HepG2 (cell line): Measurements from ENCODE around the gene PANK4. TPM values are rescaled to one million over a fixed set of nuclear protein-coding genes. Genes with fewer than 3 reads are reported as not detected.

ENCODE experiments used
- AHDC1 ChIP-seq: sonication (generic); formaldehyde crosslinking; IDR thresholded peaks from 2 replicates; pipeline ENCODE4 v1.5.1; 2020; ENCODE audit warnings: mild to moderate bottlenecking, missing genetic modification reagents, borderline replicate concordance
- DNMT1 ChIP-seq: sonication (generic); formaldehyde crosslinking; IDR thresholded peaks from 2 replicates; pipeline ENCODE4 v1.5.1; 2020; ENCODE audit warnings: mild to moderate bottlenecking, missing genetic modification reagents
- HMG20A ChIP-seq: IDR thresholded peaks from 2 replicates; pipeline ENCODE4 v1.6.1; 2016; ENCODE audit warnings: borderline replicate concordance
- KAT7 ChIP-seq: IDR thresholded peaks from 2 replicates; pipeline ENCODE4 v1.6.1; 2018; ENCODE audit warnings: borderline replicate concordance, missing compliant biosample characterization
- KLF13 ChIP-seq: sonication (generic); formaldehyde crosslinking; IDR thresholded peaks from 2 replicates; pipeline ENCODE4 v1.4.0; 2020; ENCODE audit warnings: mild to moderate bottlenecking, missing genetic modification reagents
- RAD51 ChIP-seq: fragments of 450-650 bp; IDR thresholded peaks from 2 replicates; pipeline ENCODE4 v1.6.1; 2016; ENCODE audit warnings: borderline replicate concordance
- RERE ChIP-seq: IDR thresholded peaks from 2 replicates; pipeline ENCODE4 v1.6.1; 2016; ENCODE audit warnings: low read depth, missing genetic modification reagents, missing compliant biosample characterization
- RORA ChIP-seq: sonication (generic); formaldehyde crosslinking; IDR thresholded peaks from 2 replicates; pipeline ENCODE4 v1.5.0; 2020; ENCODE audit warnings: mild to moderate bottlenecking, missing genetic modification reagents, moderate library complexity
- SNAPC4 ChIP-seq: sonication (generic); formaldehyde crosslinking; IDR thresholded peaks from 2 replicates; pipeline ENCODE4 v1.4.0; 2020; ENCODE audit warnings: mild to moderate bottlenecking, missing genetic modification reagents
- SOX13 ChIP-seq, 3 experiments: fragments of 450-650 bp in 1 of 3; sonication (generic) in 1 of 3; formaldehyde crosslinking in 1 of 3; IDR thresholded peaks in 2 of 3; conservative IDR thresholded peaks in 1 of 3; 2 replicates each; pipeline versions ENCODE4 v1.5.0 to v1.6.1; 2016 to 2020; ENCODE audit warnings: antibody characterized with exemption in 1 of 3, mild to moderate bottlenecking in 1 of 3, missing compliant biosample characterization in 1 of 3, missing genetic modification reagents in 1 of 3, moderate library complexity in 1 of 3
- ZEB1 ChIP-seq: IDR thresholded peaks from 2 replicates; pipeline ENCODE4 v1.6.1; 2012; ENCODE audit warnings: mild to moderate bottlenecking, low read depth, inconsistent platforms; ENCODE audit not compliant: insufficient replicate concordance
- ZFY ChIP-seq: sonication (generic); formaldehyde crosslinking; IDR thresholded peaks from 2 replicates; pipeline ENCODE4 v1.4.0; 2020; ENCODE audit warnings: missing genetic modification reagents
- ZNF205 ChIP-seq: IDR thresholded peaks from 2 replicates; pipeline ENCODE4 v1.6.1; 2018; ENCODE audit warnings: missing biosample characterization, missing genetic modification reagents
- polyA plus RNA-seq, 8 experiments: library from polyadenylated mRNA; depleted of rRNA in 3 of 8; stranded (reverse) in 7 of 8; unstranded in 1 of 8; fragments of >200 nt; fragmentation: Illumina TruSeq in 4 of 8; extraction: Trizol in 4 of 8; gene quantifications; 2 replicates each; pipeline versions ENCODE4 v1.2.1 to v1.2.3, GENCODE V29; 2011 to 2016; ENCODE audit warnings: low read depth in 4 of 8, missing spikeins in 1 of 8, mixed read lengths in 1 of 8; ENCODE audit not compliant: insufficient read depth in 1 of 8
- total RNA-seq, 5 experiments: library from RNA; depleted of rRNA; stranded (reverse); fragments of >200 nt; fragmentation: Illumina TruSeq; extraction: Trizol; gene quantifications; 2 replicates each; pipeline ENCODE4 v1.2.3, GENCODE V29; 2016; ENCODE audit warnings: low read depth in 1 of 5

The PANK4 gene
- total and polyA plus RNA-seq, 2 of the 13 experiments (the other 11 are each of a cell fraction or from before 2014, with no cell fraction given) = 17.4 to 19.3 TPM

- TF ChIP-seq AHDC1 (CRISPR knock-in tag) = no peak
- no peak for TF ChIP-seq ZFY (CRISPR knock-in tag)
- peak; percentile 63 for TF ChIP-seq ZEB1
- no peak for TF ChIP-seq SNAPC4 (CRISPR knock-in tag)
- TF ChIP-seq ZNF205 = no peak
- TF ChIP-seq KAT7 = no peak
- no peak for TF ChIP-seq SOX13 (IDR thresholded peaks at IDR 0.05)
- no peak; a peak in 1 of 4 replicates for TF ChIP-seq SOX13 (CRISPR knock-in tag; conservative IDR thresholded peaks at IDR 0.05 in 1 of 2, IDR thresholded peaks at IDR 0.05 in 1 of 2)
- no peak for TF ChIP-seq RORA (CRISPR knock-in tag)
- TF ChIP-seq KLF13 = no peak
- no peak for TF ChIP-seq RERE (CRISPR knock-in tag)
- no peak for TF ChIP-seq HMG20A (CRISPR knock-in tag)
- TF ChIP-seq RAD51 = no peak
- TF ChIP-seq DNMT1 (CRISPR knock-in tag) = no peak
Measured at GRCh38 chr1:2548068-2548589, 21.7 kb upstream of the PANK4 start (continued).
